ENCODE data around the gene THAP12. TPM values are rescaled to one million over a fixed set of nuclear protein-coding genes. Genes with fewer than 3 reads are reported as not detected.
"Not testable (repeated sequence)": the region's sequence is repeated elsewhere in the genome, so short reads cannot be mapped to it uniquely, and the experiment has no call there.

THAP12 gene
- total RNA-seq, 2 experiments from 2014 or later = 50.8 to 53.1 TPM

DNA sequence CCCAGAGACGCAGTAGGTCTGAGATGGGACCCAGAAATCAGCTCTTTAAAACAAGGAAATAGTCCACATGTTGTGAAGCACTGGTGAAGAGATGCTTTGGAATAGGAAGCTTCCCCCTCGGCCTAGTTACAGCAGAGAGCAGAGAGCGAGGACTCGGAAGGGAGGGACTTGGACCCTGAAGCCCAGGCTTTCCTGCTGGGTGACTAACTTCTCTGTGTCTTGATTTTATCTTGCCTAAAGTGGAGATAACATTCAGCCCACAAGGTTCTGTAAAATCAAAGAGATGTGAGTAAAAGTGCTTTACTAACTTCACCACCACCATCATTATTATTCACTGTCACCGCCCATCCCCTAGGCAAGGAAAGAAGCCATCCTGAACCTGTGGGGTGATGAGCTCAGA lies 58.4 kb downstream of the THAP12 start:
- ChIA-PET POLR2A (interaction anchor here (1.0 kb wide), 1 partner anchor 171 kb away, joined by 3 read pairs; no protein-coding TSS in a partner anchor), CTCF (interaction anchor here (9.1 kb wide), 1 partner anchor 114 kb away, joined by 206 read pairs; the partner anchor contains the start of gene WNT11)
- DNase-seq (no peak), ATAC-seq (no peak)
- H3K36me3 Mint-ChIP-seq (ENCODE audit: low read depth) = no peaks in the 10 kb centered on the region
- no peak overlapping the region for H3K27ac Mint-ChIP-seq
- H3K9me3 Mint-ChIP-seq (ENCODE audit: insufficient read depth) = no peaks in the 10 kb centered on the region
- H3K4me1 Mint-ChIP-seq (ENCODE audit: low read depth) = no peaks in the 10 kb centered on the region
- no peak overlapping the region for H3K4me3 Mint-ChIP-seq
- peaks cover 48% of the 10 kb centered on the region for H3K27me3 Mint-ChIP-seq (ENCODE audit: low read depth)

DNA sequence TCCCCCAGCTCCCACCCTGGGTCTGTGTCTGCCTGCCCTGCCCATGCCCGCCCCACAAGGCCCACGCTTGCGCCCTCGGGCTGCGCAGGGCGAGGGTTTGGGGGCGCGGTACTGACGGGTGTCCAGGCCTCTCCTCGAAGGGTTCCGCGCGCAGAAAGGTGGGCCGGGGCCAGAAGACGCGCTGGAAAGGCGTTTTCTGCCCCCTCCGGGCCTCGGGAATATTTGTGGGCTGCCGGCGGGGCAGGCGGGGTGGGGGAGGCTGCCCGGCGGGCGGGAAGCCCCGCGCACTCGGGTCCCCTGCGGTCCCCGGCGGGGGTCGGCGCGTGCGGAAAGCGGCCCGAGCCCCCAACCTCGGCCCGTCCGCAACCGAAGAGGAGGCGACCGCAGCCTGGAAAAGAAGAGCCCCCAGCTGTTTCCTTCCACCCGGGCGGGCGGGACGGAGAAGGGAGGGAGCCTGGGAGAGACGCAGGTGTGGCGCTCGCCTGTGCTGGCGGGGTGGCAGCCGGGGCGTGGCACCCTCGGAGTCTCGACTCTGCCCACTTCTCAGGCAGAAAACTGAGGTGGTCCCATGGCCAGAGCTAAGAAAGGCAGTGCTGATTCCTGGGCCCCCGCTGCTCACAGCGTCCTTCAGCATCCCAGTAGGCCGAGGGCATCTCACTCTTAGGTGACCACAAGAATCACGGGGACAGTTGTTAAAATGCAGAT lies 59.0 kb downstream of the THAP12 start:
- no peaks in the 10 kb centered on the region for H3K9me3 Mint-ChIP-seq (ENCODE audit: insufficient read depth)
- no peak for DNase-seq
- no peaks in the 10 kb centered on the region for H3K36me3 Mint-ChIP-seq (ENCODE audit: low read depth)
- CTCF ChIA-PET = interaction anchor here (9.1 kb wide), 1 partner anchor 113 kb away, joined by 206 read pairs; the partner anchor contains the start of gene WNT11
- H3K27me3 Mint-ChIP-seq (ENCODE audit: low read depth) = peaks cover 48% of the 10 kb centered on the region
- no peak overlapping the region for H3K27ac Mint-ChIP-seq
- no peaks in the 10 kb centered on the region for H3K4me1 Mint-ChIP-seq (ENCODE audit: low read depth)
- no peak for ATAC-seq
- POLR2A ChIA-PET = no interaction called here
- no peak overlapping the region for H3K4me3 Mint-ChIP-seq

DNA sequence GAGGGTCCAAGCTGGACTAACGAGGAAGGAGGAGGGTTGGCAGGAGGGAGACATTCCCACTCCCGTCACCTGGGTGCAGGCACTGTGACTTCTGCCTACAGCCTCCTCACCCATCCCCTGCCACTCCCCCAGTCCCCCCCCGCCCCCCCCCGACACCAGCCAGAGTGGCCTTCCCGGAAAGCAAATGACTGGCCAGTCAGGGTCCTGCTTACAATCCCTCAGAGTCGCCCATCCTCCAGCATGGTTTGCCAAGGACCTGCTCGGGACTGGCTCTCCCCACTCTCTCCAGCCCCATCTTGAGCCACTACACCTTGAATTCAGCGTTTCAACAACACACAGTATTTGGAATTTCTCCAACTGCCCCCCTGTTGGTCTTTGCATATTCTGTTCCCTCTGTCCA lies 59.6 kb downstream of the THAP12 start:
- ATAC-seq (no peak), DNase-seq (no peak)
- Mint-ChIP-seq H3K27me3 (ENCODE audit: low read depth) (peaks cover 48% of the 10 kb centered on the region), H3K36me3 (ENCODE audit: low read depth) (no peaks in the 10 kb centered on the region), H3K4me3 (no peak overlapping the region), H3K9me3 (ENCODE audit: insufficient read depth) (no peaks in the 10 kb centered on the region), H3K4me1 (ENCODE audit: low read depth) (no peaks in the 10 kb centered on the region), H3K27ac (no peak overlapping the region)
- ChIA-PET CTCF (interaction anchor here (9.1 kb wide), 1 partner anchor 112 kb away, joined by 206 read pairs; the partner anchor contains the start of gene WNT11), POLR2A (no interaction called here)

- no peaks in the 10 kb centered on the region for H3K9me3 Mint-ChIP-seq (ENCODE audit: insufficient read depth)
- peaks cover 44% of the 10 kb centered on the region for H3K27me3 Mint-ChIP-seq (ENCODE audit: low read depth)
- ChIA-PET POLR2A (no interaction called here), CTCF (interaction anchor here (0.9 to 9.1 kb wide), 4 partner anchors 108 to 518 kb away, joined by 3 to 206 read pairs (median 5); partner anchors contain the start of gene WNT11)
- ATAC-seq = no peak
- no peak overlapping the region for H3K4me3 Mint-ChIP-seq
- H3K36me3 Mint-ChIP-seq (ENCODE audit: low read depth) = no peaks in the 10 kb centered on the region
- no peaks in the 10 kb centered on the region for H3K4me1 Mint-ChIP-seq (ENCODE audit: low read depth)
- no peak for DNase-seq
- no peak overlapping the region for H3K27ac Mint-ChIP-seq
These were observed 60.0 kb downstream of the THAP12 start for GRCh38 chr11:76320929-76321328.

- H3K4me1 Mint-ChIP-seq (ENCODE audit: low read depth); H3K36me3 Mint-ChIP-seq (ENCODE audit: low read depth); H3K9me3 Mint-ChIP-seq (ENCODE audit: insufficient read depth); ATAC-seq; H3K4me3 Mint-ChIP-seq; H3K27ac Mint-ChIP-seq; POLR2A ChIA-PET; DNase-seq: not testable (repeated sequence)
- peaks cover 37% of the 10 kb centered on the region for H3K27me3 Mint-ChIP-seq (ENCODE audit: low read depth)
- CTCF ChIA-PET = interaction anchor here (0.8 to 9.1 kb wide), 15 partner anchors 21 to 517 kb away, joined by 3 to 206 read pairs (median 4); partner anchors contain the start of gene WNT11
These were observed 61.1 kb downstream of the THAP12 start for GRCh38 chr11:76319798-76320197.

GRCh38 chr11:76318744-76319384 lies 62.1 kb downstream of the THAP12 start:
- POLR2A ChIA-PET = no interaction called here
- peak; percentile 96 for ATAC-seq
- no peaks in the 10 kb centered on the region for H3K4me1 Mint-ChIP-seq (ENCODE audit: low read depth)
- no peak overlapping the region for H3K27ac Mint-ChIP-seq
- no peaks in the 10 kb centered on the region for H3K9me3 Mint-ChIP-seq (ENCODE audit: insufficient read depth)
- DNase-seq = peak; percentile 87
- CTCF ChIA-PET = interaction anchor here (0.6 to 9.1 kb wide), 24 partner anchors 9 to 545 kb away, joined by 3 to 206 read pairs (median 3); partner anchors contain the start of gene WNT11
- H3K27me3 Mint-ChIP-seq (ENCODE audit: low read depth) = peaks cover 35% of the 10 kb centered on the region
- no peak overlapping the region for H3K4me3 Mint-ChIP-seq
- H3K36me3 Mint-ChIP-seq (ENCODE audit: low read depth) = no peaks in the 10 kb centered on the region

DNA sequence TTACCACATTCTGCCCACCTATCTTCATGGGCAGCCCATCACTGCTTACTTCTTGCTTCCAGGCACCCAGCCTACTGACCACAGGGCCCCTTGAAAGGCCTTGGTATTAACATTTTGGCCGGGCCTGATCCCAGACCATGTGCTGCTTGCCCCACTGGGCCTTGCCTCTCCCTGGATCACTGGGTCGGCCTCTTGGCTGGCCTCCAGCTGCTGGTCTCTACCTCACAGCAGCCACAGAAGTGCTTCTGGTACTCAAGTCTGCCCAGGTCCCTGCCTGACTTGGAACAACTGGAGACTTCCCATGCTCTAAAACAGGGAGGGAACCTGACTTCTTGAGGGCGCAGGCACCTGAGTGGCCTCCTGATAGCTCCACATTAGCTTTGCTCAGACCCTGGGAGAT lies 63.6 kb downstream of the THAP12 start:
- H3K27ac Mint-ChIP-seq = no peak overlapping the region
- no peaks in the 10 kb centered on the region for H3K4me1 Mint-ChIP-seq (ENCODE audit: low read depth)
- ChIA-PET POLR2A (no interaction called here), CTCF (interaction anchor here (0.6 to 9.1 kb wide), 5 partner anchors 62 to 216 kb away, joined by 3 to 206 read pairs (median 3); partner anchors contain the start of gene WNT11)
- ATAC-seq = no peak
- no peak for DNase-seq
- H3K27me3 Mint-ChIP-seq (ENCODE audit: low read depth) = peaks cover 24% of the 10 kb centered on the region
- no peaks in the 10 kb centered on the region for H3K9me3 Mint-ChIP-seq (ENCODE audit: insufficient read depth)
- no peaks in the 10 kb centered on the region for H3K36me3 Mint-ChIP-seq (ENCODE audit: low read depth)
- no peak overlapping the region for H3K4me3 Mint-ChIP-seq

- H3K27me3 Mint-ChIP-seq (ENCODE audit: low read depth) = peaks cover 21% of the 10 kb centered on the region
- no peak overlapping the region for H3K27ac Mint-ChIP-seq
- H3K36me3 Mint-ChIP-seq (ENCODE audit: low read depth) = no peaks in the 10 kb centered on the region
- POLR2A ChIA-PET = no interaction called here
- no peak overlapping the region for H3K4me3 Mint-ChIP-seq
- ATAC-seq = no peak
- H3K9me3 Mint-ChIP-seq (ENCODE audit: insufficient read depth) = no peaks in the 10 kb centered on the region
- DNase-seq = no peak
- CTCF ChIA-PET = interaction anchor here (1.1 to 9.1 kb wide), 2 partner anchors 108 to 204 kb away, joined by 3 to 206 read pairs; partner anchors contain the start of gene WNT11
- H3K4me1 Mint-ChIP-seq (ENCODE audit: low read depth) = no peaks in the 10 kb centered on the region
These were observed 64.2 kb downstream of the THAP12 start for GRCh38 chr11:76316726-76317125.

DNA sequence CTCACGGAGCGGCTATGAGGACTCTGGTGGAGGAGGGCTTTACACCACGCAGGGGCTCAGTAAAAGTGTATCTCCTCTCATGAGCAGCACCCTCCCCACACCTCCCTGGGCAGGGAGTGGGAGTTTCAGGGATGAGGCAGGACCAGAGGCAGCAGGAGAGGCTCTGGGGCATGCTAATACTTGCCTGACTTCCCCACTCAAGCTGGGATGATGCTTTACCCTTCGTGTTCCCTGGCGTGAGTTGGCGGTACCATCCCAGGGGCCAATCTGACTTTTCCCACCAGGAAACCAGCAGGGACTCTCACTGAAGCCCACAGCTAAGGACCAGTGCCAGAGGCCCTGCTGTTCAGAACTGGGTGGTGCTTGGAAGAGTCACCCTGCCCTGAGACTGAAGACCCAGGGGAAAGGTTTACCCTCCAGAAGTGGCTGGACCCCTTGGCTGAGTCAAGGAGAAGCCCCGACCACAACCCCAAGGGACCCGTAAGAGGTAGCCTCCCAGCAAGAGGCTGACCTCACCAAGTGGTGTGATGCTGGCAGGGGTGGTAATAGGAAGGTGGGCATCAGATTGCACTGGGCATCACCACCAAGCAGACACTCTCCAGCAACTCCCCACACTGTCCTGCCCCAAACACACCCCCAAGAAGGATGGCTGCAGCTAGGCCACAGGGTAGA lies 65.6 kb downstream of the THAP12 start:
- Mint-ChIP-seq H3K9me3 (ENCODE audit: insufficient read depth) (no peaks in the 10 kb centered on the region), H3K4me3 (no peak overlapping the region), H3K36me3 (ENCODE audit: low read depth) (no peaks in the 10 kb centered on the region), H3K4me1 (ENCODE audit: low read depth) (no peaks in the 10 kb centered on the region), H3K27ac (no peak overlapping the region), H3K27me3 (ENCODE audit: low read depth) (peaks cover 8% of the 10 kb centered on the region)
- ChIA-PET CTCF (interaction anchor here (1.1 to 3.5 kb wide), 2 partner anchors 107 to 163 kb away, joined by 8 to 34 read pairs; no protein-coding TSS in a partner anchor), POLR2A (no interaction called here)
- DNase-seq (no peak), ATAC-seq (no peak)

- H3K4me3 Mint-ChIP-seq = no peak overlapping the region
- ChIA-PET CTCF (interaction anchor here (1.1 to 3.5 kb wide), 2 partner anchors 107 to 163 kb away, joined by 8 to 34 read pairs; no protein-coding TSS in a partner anchor), POLR2A (no interaction called here)
- H3K9me3 Mint-ChIP-seq (ENCODE audit: insufficient read depth) = no peaks in the 10 kb centered on the region
- peaks cover 5% of the 10 kb centered on the region for H3K27me3 Mint-ChIP-seq (ENCODE audit: low read depth)
- H3K36me3 Mint-ChIP-seq (ENCODE audit: low read depth) = no peaks in the 10 kb centered on the region
- DNase-seq (no peak), ATAC-seq (no peak)
- no peak overlapping the region for H3K27ac Mint-ChIP-seq
- H3K4me1 Mint-ChIP-seq (ENCODE audit: low read depth) = no peaks in the 10 kb centered on the region
These were observed 66.2 kb downstream of the THAP12 start for GRCh38 chr11:76314741-76315090.

- ChIA-PET POLR2A (no interaction called here), CTCF (interaction anchor here (3.5 kb wide), 1 partner anchor 106 kb away, joined by 34 read pairs; no protein-coding TSS in a partner anchor)
- no peaks in the 10 kb centered on the region for H3K36me3 Mint-ChIP-seq (ENCODE audit: low read depth)
- no peak overlapping the region for H3K27ac Mint-ChIP-seq
- H3K4me3 Mint-ChIP-seq = no peak overlapping the region
- peaks cover 5% of the 10 kb centered on the region for H3K27me3 Mint-ChIP-seq (ENCODE audit: low read depth)
- no peaks in the 10 kb centered on the region for H3K4me1 Mint-ChIP-seq (ENCODE audit: low read depth)
- H3K9me3 Mint-ChIP-seq (ENCODE audit: insufficient read depth) = no peaks in the 10 kb centered on the region
- DNase-seq (no peak), ATAC-seq (no peak)
These were observed 66.8 kb downstream of the THAP12 start for GRCh38 chr11:76313913-76314740.
